RKO (cell line): Measurements from ENCODE around the gene THBS4.

Experiments used
- DNase-seq: peaks from one replicate; pipeline ENCODE4 v3.0.0-alpha.2; 2016; ENCODE audit warnings: low spot score

Gene THBS4

DNA sequence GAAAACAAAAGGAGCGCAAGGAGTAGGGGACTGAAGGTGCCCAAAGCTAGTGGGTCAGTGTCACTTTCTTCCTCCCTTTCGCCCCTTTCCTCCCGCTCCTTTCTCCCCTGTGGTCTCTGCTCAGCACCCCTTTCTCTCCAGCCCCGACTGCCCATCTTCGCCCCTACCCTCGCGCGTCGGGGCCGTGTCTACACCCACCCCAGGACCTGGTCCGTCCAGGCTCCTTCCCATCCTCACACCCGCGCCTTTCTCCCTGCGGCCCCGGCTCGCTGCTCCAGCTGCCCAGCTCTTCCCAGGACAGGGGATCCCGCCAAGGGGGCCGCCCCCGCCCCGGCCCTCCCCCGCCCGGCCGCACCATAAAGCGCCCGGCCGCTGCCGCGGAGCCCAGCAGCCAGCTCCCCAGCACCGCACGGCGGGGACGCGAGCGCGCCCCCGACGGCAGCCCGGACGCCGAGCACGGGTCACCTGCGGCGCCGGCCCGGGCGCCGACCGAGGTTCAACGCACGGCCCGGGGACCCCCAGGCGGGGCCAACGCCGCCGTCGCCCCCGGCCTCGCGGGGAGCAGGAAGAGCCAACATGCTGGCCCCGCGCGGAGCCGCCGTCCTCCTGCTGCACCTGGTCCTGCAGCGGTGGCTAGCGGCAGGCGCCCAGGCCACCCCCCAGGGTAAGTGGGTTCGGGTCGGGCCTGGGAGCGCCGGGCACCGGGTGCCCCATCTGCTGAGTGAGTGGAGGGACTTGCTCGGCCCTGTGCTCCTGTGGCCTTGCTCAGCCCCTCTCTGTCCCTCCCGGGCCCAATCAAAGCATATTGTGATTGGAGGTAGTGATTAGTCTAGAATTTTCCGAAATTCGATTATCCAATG is at the start of gene THBS4:
Gene THBS4, plus strand, starts transcription at position 387 of the 860 bp plus-strand sequence. Its CDS starts 190 bp downstream, at position 577.
- no peak for DNase-seq

DNA sequence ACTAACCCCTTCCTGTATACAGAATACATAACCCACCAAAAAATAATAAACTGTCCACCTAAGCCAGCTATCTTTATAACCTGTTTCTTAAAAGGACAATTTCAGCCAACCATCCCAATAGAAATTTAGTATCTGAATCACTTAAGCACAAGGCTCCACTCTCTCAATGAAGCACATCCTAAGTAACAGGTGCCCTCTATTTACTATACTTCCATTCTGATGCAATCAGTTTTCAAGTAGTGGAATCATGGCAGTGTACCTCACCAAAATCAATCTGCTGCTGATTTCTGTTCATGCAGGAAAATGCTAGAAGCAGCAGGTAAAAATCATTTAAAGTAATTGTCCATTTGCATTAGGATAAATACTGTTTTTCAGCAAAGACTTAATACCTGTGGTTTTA is 48.9 kb upstream of the THBS4 start:
- no peak for DNase-seq

- DNase-seq: peak; percentile 66
Measured at GRCh38 chr5:79990205-79990597, 44.9 kb upstream of the THBS4 start.

GRCh38 chr5:79990598-79991507 is 44.3 kb upstream of the THBS4 start, which contains the start of gene MTX3:
Gene MTX3 (minus strand): TSS chr5:79991262. CDS start chr5:79991238, 24 bp downstream.
- DNase-seq: peak; percentile 91

GRCh38 chr5:79992891-79993657 is 42.1 kb upstream of the THBS4 start:
- no peak for DNase-seq

DNA sequence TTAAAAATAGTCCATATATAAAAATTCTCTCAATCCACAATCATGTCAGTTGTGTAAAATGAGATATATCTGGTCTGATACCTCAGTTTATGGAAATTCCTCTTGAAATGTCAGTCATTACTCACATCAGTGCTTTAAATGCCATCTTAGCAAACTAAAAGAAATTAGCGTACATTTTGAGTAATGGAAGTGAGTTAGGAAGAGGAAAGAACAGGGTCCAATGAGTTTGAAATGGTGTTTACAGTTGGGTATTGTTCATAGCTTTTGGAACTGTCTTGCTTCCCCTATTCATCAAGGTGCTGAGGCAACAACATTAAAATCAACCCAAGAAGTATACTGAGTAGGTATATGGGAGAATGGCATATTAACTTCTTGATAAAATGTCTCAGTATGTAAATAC is 35.4 kb upstream of the THBS4 start:
- no peak for DNase-seq

DNA sequence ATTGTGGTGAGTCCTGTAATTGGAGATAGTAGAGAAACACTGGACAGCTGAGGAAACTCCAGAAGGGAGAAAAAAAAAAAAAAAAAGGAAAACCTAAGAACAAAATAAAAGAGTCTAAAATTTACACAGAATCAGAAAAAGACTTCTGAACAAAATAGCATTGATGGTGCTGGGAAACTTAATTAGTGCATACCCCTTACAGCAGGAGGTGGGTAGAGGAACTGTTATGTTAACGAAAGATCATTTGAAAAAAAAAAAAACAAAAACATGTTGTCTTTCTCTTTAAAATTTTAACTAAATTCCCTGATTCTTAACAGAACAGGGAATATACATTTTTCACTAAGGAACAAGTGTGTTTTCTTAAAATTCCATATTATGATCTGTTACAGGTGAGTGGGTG is 32.5 kb upstream of the THBS4 start:
- no peak for DNase-seq

- no peak for DNase-seq
Measured at GRCh38 chr5:80008995-80009765, 26.0 kb upstream of the THBS4 start.

- DNase-seq: no peak
Measured at GRCh38 chr5:80010754-80011392, 24.3 kb upstream of the THBS4 start.

DNA sequence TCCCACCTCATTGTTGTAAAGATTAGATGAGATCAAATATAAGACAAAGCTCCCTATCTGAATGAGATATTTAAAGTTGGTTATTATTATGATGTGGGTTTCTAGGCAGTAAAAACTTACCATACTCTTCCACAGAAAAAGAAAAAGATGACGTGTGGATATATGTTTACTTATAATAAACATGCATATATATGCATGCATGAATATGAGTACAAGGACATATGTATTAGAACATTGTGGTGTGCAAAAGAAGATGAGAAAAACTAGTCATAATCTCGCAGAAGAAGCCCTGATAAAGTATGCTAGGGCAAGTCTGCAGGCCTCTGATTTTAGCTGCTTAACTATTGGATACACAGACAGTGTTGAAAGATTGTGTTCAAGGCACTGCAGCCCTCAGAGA is 10.1 kb upstream of the THBS4 start:
- no peak for DNase-seq

- no peak for DNase-seq
Measured at GRCh38 chr5:80026841-80027240, 8.3 kb upstream of the THBS4 start.

- no peak for DNase-seq
Measured at GRCh38 chr5:80031109-80031508, 4.0 kb upstream of the THBS4 start.

DNA sequence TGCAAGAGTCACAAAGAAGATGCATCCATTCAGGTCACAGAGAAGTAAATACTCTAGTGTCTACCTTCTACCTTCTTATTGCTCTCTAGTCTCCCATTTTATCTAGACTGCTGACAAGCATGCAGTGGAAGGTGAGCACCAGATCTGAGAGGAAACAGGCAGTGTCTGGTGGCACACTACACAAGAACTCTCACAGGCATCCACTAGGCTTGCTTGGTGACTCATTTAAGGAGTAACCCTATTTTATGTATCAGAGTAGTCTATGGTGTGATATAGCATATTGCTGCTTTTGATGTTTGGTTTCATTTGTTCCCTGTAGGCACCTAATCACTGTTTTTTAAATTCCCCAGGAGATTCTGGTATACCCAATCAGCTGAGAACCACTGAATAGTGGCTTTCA is 1.6 kb upstream of the THBS4 start:
- DNase-seq: peak; percentile 9

- DNase-seq: no peak
Measured at GRCh38 chr5:80034559-80034958, 589 bp upstream of the THBS4 start.

GRCh38 chr5:80035839-80036238 is 691 bp downstream of the THBS4 start:
- no peak for DNase-seq

GRCh38 chr5:80036615-80037014 is 1.5 kb downstream of the THBS4 start:
- no peak for DNase-seq

GRCh38 chr5:80037366-80037765 is 2.2 kb downstream of the THBS4 start:
- DNase-seq: no peak

DNA sequence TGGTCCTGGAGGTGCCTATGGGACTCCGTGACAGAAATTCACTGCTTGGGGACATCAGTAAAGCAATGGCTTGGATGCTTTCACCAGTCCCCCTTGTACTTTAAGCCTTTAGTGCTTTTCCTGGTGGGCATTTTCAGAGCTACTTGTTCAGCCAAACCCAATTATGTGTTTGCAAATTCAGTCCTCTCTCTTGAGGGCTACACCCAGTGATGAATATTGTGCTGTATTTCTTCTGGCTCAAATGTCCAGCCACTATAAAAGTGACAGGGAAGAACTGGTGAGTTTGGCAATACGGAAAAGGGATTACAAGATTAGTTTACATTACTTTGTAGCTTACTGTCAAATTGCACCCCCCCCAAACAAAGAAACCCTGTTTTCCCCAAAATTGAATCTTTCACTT is 4.5 kb downstream of the THBS4 start:
- no peak for DNase-seq

- DNase-seq: no peak
Measured at GRCh38 chr5:80041527-80041926, 6.4 kb downstream of the THBS4 start.

DNA sequence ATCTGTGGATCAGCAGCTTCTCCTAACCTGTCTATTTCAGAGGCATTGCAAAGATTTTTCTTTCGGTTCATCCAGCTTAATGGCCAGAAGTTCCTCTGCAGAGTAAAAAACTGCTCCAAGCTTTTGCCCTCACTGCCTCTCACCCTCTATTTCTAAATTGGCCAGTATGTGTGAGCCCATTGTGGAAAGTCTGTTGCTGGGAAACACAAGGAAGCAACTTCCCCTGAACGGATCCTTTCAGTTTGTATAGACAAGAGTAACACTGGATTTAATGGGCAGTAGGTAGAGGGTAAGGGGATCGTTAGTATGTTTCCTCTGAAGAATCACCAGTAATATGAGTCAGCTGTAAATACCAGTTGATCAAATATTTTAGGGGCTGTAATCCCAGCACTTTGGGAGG is 7.2 kb downstream of the THBS4 start:
- no peak for DNase-seq

GRCh38 chr5:80043187-80043586 is 8.0 kb downstream of the THBS4 start:
- DNase-seq: no peak
